SK-N-MC (cell line): Measurements from ENCODE around the gene CCDC88C.

Experiments
- EZH2 ChIP-seq: fragments of 200-600 bp; sonication (generic); IDR thresholded peaks from one replicate; pipeline ENCODE4 v1.6.1; 2017; ENCODE audit warnings: antibody characterized with exemption
- POLR2AphosphoS5 ChIP-seq: IDR thresholded peaks from 2 replicates; pipeline ENCODE4 v1.6.1; 2012; ENCODE audit warnings: mild to moderate bottlenecking, low read depth, low read length, borderline replicate concordance

DNA sequence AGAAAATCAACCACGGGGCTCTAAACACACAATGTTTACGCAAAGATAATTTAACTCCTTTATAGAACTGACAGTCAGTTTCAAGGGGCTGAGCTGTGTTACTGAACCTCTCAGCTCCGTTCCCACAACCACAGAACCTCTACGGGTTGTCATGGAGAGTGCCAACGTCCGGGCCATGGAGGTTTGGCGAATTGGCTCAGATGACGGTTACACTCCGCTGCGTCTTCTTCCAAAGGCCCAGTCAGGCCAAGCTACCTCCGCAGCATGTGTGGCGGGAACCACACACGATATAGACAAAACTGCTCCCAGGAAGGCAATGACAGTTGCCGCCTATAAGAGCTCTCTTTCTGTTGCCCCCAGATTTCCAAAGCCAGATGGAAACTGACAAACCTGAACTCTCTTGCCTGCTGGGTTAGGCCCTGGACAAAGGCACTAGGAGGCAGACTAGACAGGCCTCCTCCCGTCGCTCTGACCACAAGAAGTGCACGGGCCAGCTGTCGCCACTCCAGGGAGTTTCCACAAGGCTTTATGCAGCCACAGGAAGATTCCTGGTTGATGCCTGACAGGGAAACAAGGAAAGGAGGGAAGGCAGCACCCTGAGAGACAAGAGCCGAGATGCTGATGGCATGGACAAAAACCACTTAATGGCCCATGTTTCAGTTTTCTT, 30.3 kb downstream of the CCDC88C start:
- TF ChIP-seq EZH2, result no peak
- TF ChIP-seq POLR2AphosphoS5, result no peak
